ENCODE data around the gene FAM200B. TPM values are rescaled to one million over a fixed set of nuclear protein-coding genes. Genes with fewer than 3 reads are reported as not detected.

Gene FAM200B
- total RNA-seq, 2 experiments from 2014 or later: 18.5 to 22.1 TPM

DNA sequence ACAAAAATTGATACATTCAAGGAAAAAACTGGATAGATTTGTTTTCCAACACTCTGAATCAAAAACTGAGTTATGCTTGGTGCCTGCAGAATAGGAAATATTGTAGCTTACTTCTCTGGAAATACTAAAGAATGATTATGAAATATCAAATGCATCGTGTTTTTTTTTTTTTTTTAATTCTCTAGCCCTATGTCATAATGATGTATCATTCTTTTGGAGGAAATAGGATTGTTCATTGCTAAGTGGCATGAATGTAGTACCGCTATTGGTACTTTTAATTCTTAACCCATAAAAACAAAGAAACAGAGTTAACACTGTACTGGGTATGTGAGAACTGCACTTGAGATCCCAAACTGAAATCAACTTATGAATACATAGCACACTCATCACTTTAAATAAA lies 7.6 kb upstream of the FAM200B start:
- H3K36me3 ChIP-seq (ENCODE audit: insufficient read depth, low read length): no peaks in the 10 kb centered on the region
- no peak overlapping the region for H3K27ac Mint-ChIP-seq
- no peaks in the 10 kb centered on the region for H3K36me3 Mint-ChIP-seq (ENCODE audit: low read depth)
- no peak overlapping the region for H3K27ac ChIP-seq (ENCODE audit: low read depth in 1 of 2, low read length in 2 of 2)
- no peak overlapping the region for H3K4me3 Mint-ChIP-seq
- ChIA-PET CTCF (no interaction called here), POLR2A (no interaction called here)
- no peaks in the 10 kb centered on the region for H3K27me3 Mint-ChIP-seq
- no peaks in the 10 kb centered on the region for H3K9me3 ChIP-seq (ENCODE audit: control insufficient read depth in 1 of 2, insufficient read depth in 1 of 2, low read length in 2 of 2)
- DNase-seq: no peak
- no peaks in the 10 kb centered on the region for H3K27me3 ChIP-seq (ENCODE audit: control insufficient read depth in 1 of 2, insufficient read depth in 2 of 2, low read length in 2 of 2)
- H3K4me1 Mint-ChIP-seq (ENCODE audit: low read depth): no peaks in the 10 kb centered on the region
- no peak for TF ChIP-seq CTCF (IDR thresholded peaks at IDR 0.05)
- no peaks in the 10 kb centered on the region for H3K9me3 Mint-ChIP-seq
- no peak for ATAC-seq (ENCODE audit: poor library complexity)
- intact Hi-C loops (cut with DNase I, micrococcal nuclease): no loop called here
- H3K4me1 ChIP-seq (ENCODE audit: insufficient read depth, low read length): no peaks in the 10 kb centered on the region
- H3K4me3 ChIP-seq (ENCODE audit: low read length): no peak overlapping the region

DNA sequence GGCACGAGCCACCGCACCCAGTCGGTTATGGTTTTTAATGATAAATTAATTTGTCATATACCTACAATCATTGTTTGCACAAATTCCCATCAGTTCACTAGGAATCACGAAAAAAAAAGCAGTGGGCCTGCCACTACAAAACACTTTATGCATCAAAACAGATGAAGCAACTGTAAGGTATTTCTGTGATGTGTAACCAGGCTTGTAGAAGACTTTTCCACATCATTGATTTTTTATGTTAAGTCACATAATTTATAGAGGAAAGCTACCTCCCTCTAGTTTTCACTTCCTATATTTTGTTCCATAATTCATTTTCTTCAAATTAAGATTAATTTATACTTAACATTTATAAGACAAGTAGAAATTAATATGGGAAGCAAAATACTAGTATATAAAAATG lies 6.7 kb upstream of the FAM200B start:
- intact Hi-C loops (cut with DNase I, micrococcal nuclease): no loop called here
- POLR2A ChIA-PET: interaction anchor here (2.3 kb wide), 1 partner anchor 18 kb away, joined by 10 read pairs; no protein-coding TSS in a partner anchor
- Histone ChIP-seq H3K9me3 (ENCODE audit: control insufficient read depth in 1 of 2, insufficient read depth in 1 of 2, low read length in 2 of 2) (no peaks in the 10 kb centered on the region), H3K4me1 (ENCODE audit: insufficient read depth, low read length) (no peaks in the 10 kb centered on the region), H3K36me3 (ENCODE audit: insufficient read depth, low read length) (no peaks in the 10 kb centered on the region), H3K4me3 (ENCODE audit: low read length) (no peak overlapping the region), H3K27me3 (ENCODE audit: control insufficient read depth in 1 of 2, insufficient read depth in 2 of 2, low read length in 2 of 2) (no peaks in the 10 kb centered on the region), H3K27ac (ENCODE audit: low read depth in 1 of 2, low read length in 2 of 2) (no peak overlapping the region)
- TF ChIP-seq CTCF (IDR thresholded peaks at IDR 0.05): no peak
- Mint-ChIP-seq H3K36me3 (ENCODE audit: low read depth) (no peaks in the 10 kb centered on the region), H3K4me1 (ENCODE audit: low read depth) (no peaks in the 10 kb centered on the region), H3K9me3 (no peaks in the 10 kb centered on the region), H3K27ac (no peak overlapping the region), H3K27me3 (no peaks in the 10 kb centered on the region), H3K4me3 (no peak overlapping the region)
- DNase-seq: no peak
- CTCF ChIA-PET: interaction anchor here (1.4 kb wide), 1 partner anchor 13 kb away, joined by 3 read pairs; no protein-coding TSS in a partner anchor
- no peak for ATAC-seq (ENCODE audit: poor library complexity)

- ATAC-seq (ENCODE audit: poor library complexity): no peak
- no peaks in the 10 kb centered on the region for H3K4me1 Mint-ChIP-seq (ENCODE audit: low read depth)
- Histone ChIP-seq H3K27me3 (ENCODE audit: control insufficient read depth in 1 of 2, insufficient read depth in 2 of 2, low read length in 2 of 2) (no peaks in the 10 kb centered on the region), H3K27ac (ENCODE audit: low read depth in 1 of 2, low read length in 2 of 2) (no peak overlapping the region), H3K4me1 (ENCODE audit: insufficient read depth, low read length) (no peaks in the 10 kb centered on the region), H3K4me3 (ENCODE audit: low read length) (no peak overlapping the region), H3K9me3 (ENCODE audit: control insufficient read depth in 1 of 2, insufficient read depth in 1 of 2, low read length in 2 of 2) (no peaks in the 10 kb centered on the region), H3K36me3 (ENCODE audit: insufficient read depth, low read length) (no peaks in the 10 kb centered on the region)
- H3K36me3 Mint-ChIP-seq (ENCODE audit: low read depth): no peaks in the 10 kb centered on the region
- CTCF ChIA-PET: interaction anchor here (1.1 to 1.4 kb wide), 2 partner anchors 12 to 14 kb away, joined by 3 read pairs; no protein-coding TSS in a partner anchor
- intact Hi-C loops (cut with DNase I, micrococcal nuclease): no loop called here
- H3K27me3 Mint-ChIP-seq: no peaks in the 10 kb centered on the region
- H3K9me3 Mint-ChIP-seq: no peaks in the 10 kb centered on the region
- no peak for DNase-seq
- no peak overlapping the region for H3K4me3 Mint-ChIP-seq
- H3K27ac Mint-ChIP-seq: no peak overlapping the region
- no peak for TF ChIP-seq CTCF (IDR thresholded peaks at IDR 0.05)
- POLR2A ChIA-PET: interaction anchor here (2.3 kb wide), 1 partner anchor 19 kb away, joined by 10 read pairs; no protein-coding TSS in a partner anchor
These were observed 6.3 kb upstream of the FAM200B start for GRCh38 chr4:15675356-15675755.
